Measurements from ENCODE around the gene GLB1L2. TPM values are rescaled to one million over a fixed set of nuclear protein-coding genes. Genes with fewer than 3 reads are reported as not detected.

GLB1L2 gene, protein sequence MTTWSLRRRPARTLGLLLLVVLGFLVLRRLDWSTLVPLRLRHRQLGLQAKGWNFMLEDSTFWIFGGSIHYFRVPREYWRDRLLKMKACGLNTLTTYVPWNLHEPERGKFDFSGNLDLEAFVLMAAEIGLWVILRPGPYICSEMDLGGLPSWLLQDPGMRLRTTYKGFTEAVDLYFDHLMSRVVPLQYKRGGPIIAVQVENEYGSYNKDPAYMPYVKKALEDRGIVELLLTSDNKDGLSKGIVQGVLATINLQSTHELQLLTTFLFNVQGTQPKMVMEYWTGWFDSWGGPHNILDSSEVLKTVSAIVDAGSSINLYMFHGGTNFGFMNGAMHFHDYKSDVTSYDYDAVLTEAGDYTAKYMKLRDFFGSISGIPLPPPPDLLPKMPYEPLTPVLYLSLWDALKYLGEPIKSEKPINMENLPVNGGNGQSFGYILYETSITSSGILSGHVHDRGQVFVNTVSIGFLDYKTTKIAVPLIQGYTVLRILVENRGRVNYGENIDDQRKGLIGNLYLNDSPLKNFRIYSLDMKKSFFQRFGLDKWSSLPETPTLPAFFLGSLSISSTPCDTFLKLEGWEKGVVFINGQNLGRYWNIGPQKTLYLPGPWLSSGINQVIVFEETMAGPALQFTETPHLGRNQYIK
- total RNA-seq (2022; extraction: Qiagen RNA extraction; ENCODE audit: low read depth): 2.1 to 2.4 TPM (median 2.2 TPM) in 5 replicates

GRCh38 chr11:134331354-134332188 is at the start of gene GLB1L2:
GLB1L2 (plus strand) TSS chr11:134331988; CDS start chr11:134332062, 74 bp downstream.

DNA sequence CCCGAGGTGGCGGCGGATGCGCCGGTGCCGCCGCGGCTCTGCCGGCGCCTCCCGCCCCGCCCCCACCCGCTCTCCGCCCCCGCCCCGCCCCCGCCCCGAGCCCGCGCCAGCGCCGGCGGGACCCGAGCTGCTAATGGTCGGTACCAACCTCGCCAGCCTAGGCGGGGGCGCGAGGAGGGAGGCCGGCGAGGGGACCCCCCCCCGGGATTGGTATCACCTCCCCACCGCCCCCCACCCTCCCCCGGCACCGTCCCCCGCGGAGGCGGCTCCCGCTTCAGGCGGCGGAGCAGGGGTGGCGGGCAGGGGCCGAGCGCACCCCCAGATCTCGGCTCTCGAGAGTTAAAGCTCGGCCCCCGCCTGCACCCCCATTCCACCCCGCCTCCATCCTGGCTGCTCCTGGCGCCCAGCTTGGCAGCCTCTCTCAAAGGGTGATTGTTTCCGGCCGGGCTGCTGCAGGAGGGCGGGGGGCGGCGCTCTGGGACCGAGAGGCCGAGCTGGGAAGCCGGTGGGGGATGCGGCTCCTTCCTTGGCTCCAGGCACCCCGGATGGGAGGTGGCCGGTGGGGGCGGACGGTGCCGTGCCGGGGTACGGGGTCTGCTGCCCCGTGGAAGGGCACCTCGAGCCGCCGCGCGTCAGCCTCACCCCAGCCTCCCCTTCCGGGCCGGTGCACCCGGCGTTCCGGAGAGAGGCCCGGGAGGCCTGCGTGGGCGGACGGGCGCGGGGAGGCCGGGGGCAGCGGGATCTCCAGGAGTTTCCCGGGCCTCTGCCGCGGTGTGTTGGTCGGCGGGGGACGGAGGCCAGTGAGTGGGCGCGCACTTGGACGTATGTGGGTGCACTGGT is 80.6 kb downstream of the GLB1L2 start, which contains the start of gene B3GAT1:
TSS of gene B3GAT1 (minus strand) at position 40 of the 840 bp plus-strand sequence. CDS start 24,583 bp downstream, outside the sequence.

Other genes with a start within 250 kb of the GLB1L2 start
- 22.5 to 31.0 TPM (median 29.4 TPM) in 5 replicates for gene NCAPD3, start 108.0 kb upstream of the GLB1L2 start, total RNA-seq (2022; extraction: Qiagen RNA extraction; ENCODE audit: low read depth)
- 19.1 to 22.5 TPM (median 21.7 TPM) in 5 replicates for gene VPS26B, start 107.3 kb upstream of the GLB1L2 start, total RNA-seq (2022; extraction: Qiagen RNA extraction; ENCODE audit: low read depth)
- gene THYN1, start 78.6 kb upstream of the GLB1L2 start, total RNA-seq (2022; extraction: Qiagen RNA extraction; ENCODE audit: low read depth): 16.7 to 18.4 TPM (median 16.9 TPM) in 5 replicates
- gene ACAD8, start 78.4 kb upstream of the GLB1L2 start, total RNA-seq (2022; extraction: Qiagen RNA extraction; ENCODE audit: low read depth): 8.3 to 9.6 TPM (median 9.2 TPM) in 5 replicates
- 0.04 TPM in 1 of 5 replicates, not detected in the others for gene GLB1L3, start 55.6 kb upstream of the GLB1L2 start, total RNA-seq (2022; extraction: Qiagen RNA extraction; ENCODE audit: low read depth)
- gene B3GAT1, start 80.3 kb downstream of the GLB1L2 start, total RNA-seq (2022; extraction: Qiagen RNA extraction; ENCODE audit: low read depth): 0.05 TPM in 1 of 5 replicates, not detected in the others